GM12872 (cell line): ENCODE results near the gene TTLL5.

Experiments
- CTCF ChIP-seq: IDR thresholded peaks from 3 replicates; pipeline ENCODE4 v1.5.1; 2011; ENCODE audit warnings: low read depth, mild to moderate bottlenecking, low read length, moderate library complexity; ENCODE audit not compliant: insufficient read depth

TTLL5 gene

GRCh38 chr14:75859746-75860145, 198.7 kb downstream of the TTLL5 start:
- no peak for TF ChIP-seq CTCF

GRCh38 chr14:75860561-75861160, 199.6 kb downstream of the TTLL5 start:
- TF ChIP-seq CTCF, result no peak

GRCh38 chr14:75861161-75861621, 200.1 kb downstream of the TTLL5 start:
- no peak for TF ChIP-seq CTCF

GRCh38 chr14:75863221-75863620, 202.2 kb downstream of the TTLL5 start:
- no peak for TF ChIP-seq CTCF

GRCh38 chr14:75864352-75864751, 203.3 kb downstream of the TTLL5 start:
- no peak for TF ChIP-seq CTCF

GRCh38 chr14:75865531-75865930, 204.5 kb downstream of the TTLL5 start:
- no peak for TF ChIP-seq CTCF

- TF ChIP-seq CTCF, result no peak
Measured at GRCh38 chr14:75866970-75867369, 205.9 kb downstream of the TTLL5 start.
